Caki2 (cell line): ENCODE data around the gene C21orf91. TPM values are rescaled to one million over a fixed set of nuclear protein-coding genes. Genes with fewer than 3 reads are reported as not detected.

ENCODE experiments used
- DNase-seq: peaks from one replicate; pipeline ENCODE4 v3.0.0-alpha.2; 2015; ENCODE audit warnings: low read depth
- in situ Hi-C: cut with HindIII; loops from 2 replicates; pipeline ENCODE4 v1.10.0; 2016; ENCODE audit warnings: low sequenced_read_pairs, low pct_unique_long_range_greater_than_20kb, mixed read lengths
- total RNA-seq: library from RNA; depleted of rRNA; stranded (reverse); fragments of >200 nt; shearing (Covaris generic); gene quantifications from 2 replicates; pipeline ENCODE4 v1.2.3, GENCODE V29; 2014; ENCODE audit warnings: low replicate concordance

C21orf91 gene
- total RNA-seq, 1 experiment from 2014 or later: 0.34 TPM

GRCh38 chr21:17802572-17802971, 16.6 kb downstream of the C21orf91 start:
- in situ Hi-C loops: no loop called here
- peak; percentile 25 for DNase-seq

GRCh38 chr21:17799414-17800164, 19.6 kb downstream of the C21orf91 start:
- in situ Hi-C loops: no loop called here
- DNase-seq: no peak

- in situ Hi-C loops: no loop called here
- no peak for DNase-seq
These were observed 20.4 kb downstream of the C21orf91 start for GRCh38 chr21:17798796-17799195.

- no peak for DNase-seq
- in situ Hi-C loops: no loop called here
These were observed 21.2 kb downstream of the C21orf91 start for GRCh38 chr21:17797967-17798366.

GRCh38 chr21:17796503-17796902, 22.7 kb downstream of the C21orf91 start:
- DNase-seq: no peak
- in situ Hi-C loops: no loop called here

- in situ Hi-C loops: no loop called here
- DNase-seq: no peak
These were observed 23.1 kb downstream of the C21orf91 start for GRCh38 chr21:17796037-17796403.

- in situ Hi-C loops: no loop called here
- no peak for DNase-seq
These were observed 23.8 kb downstream of the C21orf91 start for GRCh38 chr21:17795146-17796036.

GRCh38 chr21:17794518-17795145, 24.5 kb downstream of the C21orf91 start:
- in situ Hi-C loops: no loop called here
- no peak for DNase-seq

GRCh38 chr21:17793246-17794123, 25.7 kb downstream of the C21orf91 start:
- no peak for DNase-seq
- in situ Hi-C loops: no loop called here

GRCh38 chr21:17789656-17790055, 29.5 kb downstream of the C21orf91 start:
- no peak for DNase-seq
- in situ Hi-C loops: no loop called here

GRCh38 chr21:17789069-17789468, 30.1 kb downstream of the C21orf91 start:
- in situ Hi-C loops: no loop called here
- no peak for DNase-seq

GRCh38 chr21:17786851-17787181, 32.3 kb downstream of the C21orf91 start:
- in situ Hi-C loops: no loop called here
- no peak for DNase-seq

- in situ Hi-C loops: no loop called here
- DNase-seq: no peak
These were observed 32.9 kb downstream of the C21orf91 start for GRCh38 chr21:17786071-17786850.

- in situ Hi-C loops: no loop called here
- no peak for DNase-seq
These were observed 33.8 kb downstream of the C21orf91 start for GRCh38 chr21:17785403-17785788.

GRCh38 chr21:17784604-17785402, 34.4 kb downstream of the C21orf91 start:
- in situ Hi-C loops: no loop called here
- DNase-seq: no peak

GRCh38 chr21:17784180-17784598, 35.0 kb downstream of the C21orf91 start:
- in situ Hi-C loops: no loop called here
- no peak for DNase-seq
